HEK293 (cell line): ENCODE results near the gene COG6.
A peak's percentile ranks its signal among the peaks of the same experiment; 100 is the strongest.

Experiments
- CTCF ChIA-PET: fragments of 350-600 bp; formaldehyde crosslinking; extraction: SDS; loops from one replicate; lab custom pipeline; 2021; ENCODE audit warnings: antibody characterized with exemption; lab: Yijun Ruan, JAX
- POLR2A ChIA-PET: fragments of 300-600 bp; formaldehyde crosslinking; extraction: SDS; loops from one replicate; lab custom pipeline; 2020; ENCODE audit warnings: antibody characterized with exemption, inconsistent platforms; lab: Yijun Ruan, JAX
- H3K27ac ChIP-seq: fragments of 200-500 bp; sonication (Bioruptor generic); 2 replicates; pipeline ENCODE4 v1.5.1; 2014; ENCODE audit warnings: low read depth, low read length, control low read depth, inconsistent platforms; ENCODE audit errors: extremely low read depth
- H3K36me3 ChIP-seq, 2 experiments: fragments of 200-500 bp in 1 of 2; sonication (Bioruptor generic) in 1 of 2; 1 replicate in 1 of 2; 2 replicates in 1 of 2; pipeline ENCODE4 v1.5.1; 2014 to 2017; ENCODE audit warnings: inconsistent platforms in 2 of 2, low read length in 2 of 2; ENCODE audit not compliant: control insufficient read depth in 2 of 2, insufficient read depth in 1 of 2
- H3K4me1 ChIP-seq: fragments of 200-500 bp; sonication (Bioruptor generic); 2 replicates; pipeline ENCODE4 v1.5.1; 2014; ENCODE audit warnings: mild to moderate bottlenecking, low read length, inconsistent platforms; ENCODE audit not compliant: control insufficient read depth, insufficient read depth
- H3K4me3 ChIP-seq: 2 replicates; pipeline ENCODE4 v1.5.1; 2011; ENCODE audit warnings: low read depth, mild to moderate bottlenecking, control low read depth, low read length, moderate library complexity
- H3K9me3 ChIP-seq: fragments of 200-500 bp; sonication (Bioruptor generic); 2 replicates; pipeline ENCODE4 v1.5.1; 2014; ENCODE audit warnings: low read depth, low read length, inconsistent platforms; ENCODE audit not compliant: control insufficient read depth, insufficient read depth
- FEZF1 ChIP-seq: fragments of 450-650 bp; formaldehyde crosslinking; IDR thresholded peaks from 2 replicates; pipeline ENCODE4 v1.5.1; 2016; ENCODE audit warnings: missing biosample characterization, missing genetic modification characterization
- GLI4 ChIP-seq: fragments of 450-650 bp; formaldehyde crosslinking; IDR thresholded peaks from 2 replicates; pipeline ENCODE4 v1.5.1; 2016; ENCODE audit warnings: missing biosample characterization, missing genetic modification characterization
- HIC1 ChIP-seq: fragments of 450-650 bp; formaldehyde crosslinking; IDR thresholded peaks from 2 replicates; pipeline ENCODE4 v1.5.1; 2016; ENCODE audit warnings: missing biosample characterization, missing genetic modification characterization
- SCRT2 ChIP-seq: fragments of 450-650 bp; formaldehyde crosslinking; IDR thresholded peaks from 2 replicates; pipeline ENCODE4 v1.5.1; 2016; ENCODE audit warnings: missing biosample characterization, missing genetic modification characterization
- SP2 ChIP-seq: fragments of 450-650 bp; formaldehyde crosslinking; IDR thresholded peaks from 2 replicates; pipeline ENCODE4 v1.5.1; 2016; ENCODE audit warnings: missing biosample characterization, missing genetic modification characterization
- SP3 ChIP-seq: fragments of 450-650 bp; formaldehyde crosslinking; IDR thresholded peaks from 2 replicates; pipeline ENCODE4 v1.5.1; 2016; ENCODE audit warnings: missing biosample characterization, missing genetic modification characterization
- ZBTB20 ChIP-seq: fragments of 450-650 bp; formaldehyde crosslinking; IDR thresholded peaks from 2 replicates; pipeline ENCODE4 v1.5.1; 2016; ENCODE audit warnings: missing biosample characterization, missing genetic modification characterization
- ZBTB26 ChIP-seq: fragments of 450-650 bp; formaldehyde crosslinking; optimal IDR thresholded peaks from 2 replicates; pipeline ENCODE3; 2016; ENCODE audit warnings: missing biosample characterization, mild to moderate bottlenecking, missing genetic modification characterization
- ZBTB48 ChIP-seq: fragments of 450-650 bp; formaldehyde crosslinking; IDR thresholded peaks from 2 replicates; pipeline ENCODE4 v1.5.1; 2016; ENCODE audit warnings: missing biosample characterization, missing genetic modification characterization
- ZBTB8A ChIP-seq: fragments of 450-650 bp; formaldehyde crosslinking; IDR thresholded peaks from 2 replicates; pipeline ENCODE4 v1.5.1; 2016; ENCODE audit warnings: missing biosample characterization, missing genetic modification characterization
- ZFP41 ChIP-seq: fragments of 450-650 bp; formaldehyde crosslinking; IDR thresholded peaks from 2 replicates; pipeline ENCODE4 v1.5.1; 2016; ENCODE audit warnings: missing biosample characterization, missing genetic modification characterization, borderline replicate concordance
- ZIC2 ChIP-seq: fragments of 450-650 bp; formaldehyde crosslinking; IDR thresholded peaks from 2 replicates; pipeline ENCODE4 v1.5.1; 2016; ENCODE audit warnings: missing biosample characterization, missing genetic modification characterization
- ZNF114 ChIP-seq: fragments of 450-650 bp; formaldehyde crosslinking; IDR thresholded peaks from 2 replicates; pipeline ENCODE4 v1.5.0; 2017; ENCODE audit warnings: missing biosample characterization, missing genetic modification characterization
- ZNF16 ChIP-seq: fragments of 450-650 bp; formaldehyde crosslinking; IDR thresholded peaks from 2 replicates; pipeline ENCODE4 v1.5.1; 2016; ENCODE audit warnings: low read depth, missing biosample characterization, missing genetic modification characterization
- ZNF169 ChIP-seq: fragments of 450-650 bp; formaldehyde crosslinking; IDR thresholded peaks from 2 replicates; pipeline ENCODE4 v1.5.1; 2016; ENCODE audit warnings: missing biosample characterization, missing genetic modification characterization
- ZNF248 ChIP-seq: fragments of 450-650 bp; formaldehyde crosslinking; IDR thresholded peaks from 2 replicates; pipeline ENCODE4 v1.5.1; 2017; ENCODE audit warnings: missing biosample characterization, missing genetic modification characterization
- ZNF280C ChIP-seq: fragments of 450-650 bp; formaldehyde crosslinking; IDR thresholded peaks from 2 replicates; pipeline ENCODE4 v1.5.1; 2016; ENCODE audit warnings: missing biosample characterization, missing genetic modification characterization
- ZNF280D ChIP-seq: fragments of 450-650 bp; formaldehyde crosslinking; IDR thresholded peaks from 2 replicates; pipeline ENCODE4 v1.5.1; 2016; ENCODE audit warnings: missing biosample characterization, missing genetic modification characterization
- ZNF501 ChIP-seq: fragments of 450-650 bp; formaldehyde crosslinking; IDR thresholded peaks from 2 replicates; pipeline ENCODE4 v1.5.1; 2016; ENCODE audit warnings: missing biosample characterization, missing genetic modification characterization
- ZNF521 ChIP-seq: fragments of 450-650 bp; formaldehyde crosslinking; IDR thresholded peaks from 2 replicates; pipeline ENCODE4 v1.5.1; 2017; ENCODE audit warnings: missing biosample characterization, mild to moderate bottlenecking, missing genetic modification characterization
- ZNF548 ChIP-seq: fragments of 450-650 bp; formaldehyde crosslinking; IDR thresholded peaks from 2 replicates; pipeline ENCODE4 v1.5.1; 2016; ENCODE audit warnings: missing biosample characterization, missing genetic modification characterization
- ZNF623 ChIP-seq: fragments of 450-650 bp; formaldehyde crosslinking; IDR thresholded peaks from 2 replicates; pipeline ENCODE4 v1.5.1; 2016; ENCODE audit warnings: missing biosample characterization, missing genetic modification characterization
- ZNF677 ChIP-seq: fragments of 450-650 bp; IDR thresholded peaks from 2 replicates; pipeline ENCODE4 v1.5.0; 2018; ENCODE audit warnings: missing biosample characterization, mild to moderate bottlenecking, missing genetic modification characterization, moderate library complexity
- ZNF701 ChIP-seq: fragments of 450-650 bp; formaldehyde crosslinking; IDR thresholded peaks from 2 replicates; pipeline ENCODE4 v1.5.1; 2016; ENCODE audit warnings: missing biosample characterization, missing genetic modification characterization
- ZNF785 ChIP-seq: fragments of 450-650 bp; formaldehyde crosslinking; IDR thresholded peaks from 2 replicates; pipeline ENCODE4 v1.5.1; 2016; ENCODE audit warnings: missing biosample characterization, missing genetic modification characterization
- ZNF792 ChIP-seq: fragments of 450-650 bp; formaldehyde crosslinking; IDR thresholded peaks from 2 replicates; pipeline ENCODE4 v1.5.1; 2016; ENCODE audit warnings: missing biosample characterization, missing genetic modification characterization
- ZNF837 ChIP-seq: fragments of 450-650 bp; formaldehyde crosslinking; IDR thresholded peaks from 2 replicates; pipeline ENCODE4 v1.5.1; 2016; ENCODE audit warnings: missing biosample characterization, missing genetic modification characterization
- ZSCAN23 ChIP-seq: fragments of 450-650 bp; formaldehyde crosslinking; IDR thresholded peaks from 2 replicates; pipeline ENCODE4 v1.5.1; 2016; ENCODE audit warnings: missing biosample characterization, missing genetic modification characterization
- TF ChIP-seq, protein P1 (sequence below): IDR thresholded peaks from 2 replicates; pipeline ENCODE4 v1.6.1; 2011; ENCODE audit warnings: mild to moderate bottlenecking, low read depth, low read length, borderline replicate concordance

COG6 gene

GRCh38 chr13:39655569-39656324, at the start of gene COG6:
TSS of gene COG6 (plus strand) at chr13:39655662. CDS start at chr13:39655727, 65 bp downstream.
- H3K4me3 ChIP-seq, result peak within 1 kb of the TSS; percentile 88
- POLR2A ChIA-PET, result no interaction called here
- H3K27ac ChIP-seq, result no peak within 1 kb of the TSS; the same call in 1 of the 2 replicates
- CTCF ChIA-PET, result interaction anchor here (0.8 to 1.6 kb wide), 3 partner anchors 40 to 1027 kb away, joined by 3 to 4 read pairs (median 4); no protein-coding TSS in a partner anchor
- no peaks in the 10 kb centered on the region for H3K9me3 ChIP-seq
- H3K4me1 ChIP-seq, result no peaks in the 10 kb centered on the region
- H3K36me3 ChIP-seq, result peaks cover 0 to 8% of the 10 kb centered on the region in 2 experiments; a peak in 1 of 3 replicates
- TF ChIP-seq ZSCAN23 (tag by site-specific recombination) (no peak), ZNF521 (tag by site-specific recombination) (no peak), ZNF501 (tag by site-specific recombination) (peak; percentile 77), SP3 (0 out of 2 replicates have a peak, but pooled peaks have one; percentile 37), ZNF792 (tag by site-specific recombination) (no peak), ZNF248 (tag by site-specific recombination) (no peak), ZNF16 (tag by site-specific recombination) (no peak), ZNF677 (peak; percentile 3; the same call in 1 of the 2 replicates), ZBTB8A (tag by site-specific recombination) (peak; percentile 41; the same call in 1 of the 2 replicates), ZNF280C (tag by site-specific recombination) (no peak), ZNF623 (tag by site-specific recombination) (no peak), ZNF114 (tag by site-specific recombination) (no peak), ZNF837 (no peak), ZNF785 (tag by site-specific recombination) (no peak), ZBTB48 (tag by site-specific recombination) (peak; percentile 83), HIC1 (peak; percentile 97), ZFP41 (no peak), ZBTB26 (tag by site-specific recombination) (peak; percentile 44), ZIC2 (tag by site-specific recombination) (peak; percentile 72), ZNF280D (tag by site-specific recombination) (no peak), SP2 (tag by site-specific recombination) (peak; percentile 93), ZNF169 (tag by site-specific recombination) (no peak), ZNF701 (no peak), FEZF1 (tag by site-specific recombination) (0 out of 2 replicates have a peak, but pooled peaks have one; percentile 7), ZNF548 (tag by site-specific recombination) (no peak), SCRT2 (tag by site-specific recombination) (peak; percentile 92), ZBTB20 (no peak; the same call in 1 of the 2 replicates), GLI4 (tag by site-specific recombination) (peak; percentile 60; the same call in 1 of the 2 replicates)
- TF ChIP-seq, protein P1, sequence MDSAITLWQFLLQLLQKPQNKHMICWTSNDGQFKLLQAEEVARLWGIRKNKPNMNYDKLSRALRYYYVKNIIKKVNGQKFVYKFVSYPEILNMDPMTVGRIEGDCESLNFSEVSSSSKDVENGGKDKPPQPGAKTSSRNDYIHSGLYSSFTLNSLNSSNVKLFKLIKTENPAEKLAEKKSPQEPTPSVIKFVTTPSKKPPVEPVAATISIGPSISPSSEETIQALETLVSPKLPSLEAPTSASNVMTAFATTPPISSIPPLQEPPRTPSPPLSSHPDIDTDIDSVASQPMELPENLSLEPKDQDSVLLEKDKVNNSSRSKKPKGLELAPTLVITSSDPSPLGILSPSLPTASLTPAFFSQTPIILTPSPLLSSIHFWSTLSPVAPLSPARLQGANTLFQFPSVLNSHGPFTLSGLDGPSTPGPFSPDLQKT, result no peak
